ENCODE measurements around the gene DESI1. TPM values are rescaled to one million over a fixed set of nuclear protein-coding genes. Genes with fewer than 3 reads are reported as not detected.

Gene DESI1
- total RNA-seq, 4 donors from 2014 or later: 17.8 to 24.7 (median 20.8) TPM

DNA sequence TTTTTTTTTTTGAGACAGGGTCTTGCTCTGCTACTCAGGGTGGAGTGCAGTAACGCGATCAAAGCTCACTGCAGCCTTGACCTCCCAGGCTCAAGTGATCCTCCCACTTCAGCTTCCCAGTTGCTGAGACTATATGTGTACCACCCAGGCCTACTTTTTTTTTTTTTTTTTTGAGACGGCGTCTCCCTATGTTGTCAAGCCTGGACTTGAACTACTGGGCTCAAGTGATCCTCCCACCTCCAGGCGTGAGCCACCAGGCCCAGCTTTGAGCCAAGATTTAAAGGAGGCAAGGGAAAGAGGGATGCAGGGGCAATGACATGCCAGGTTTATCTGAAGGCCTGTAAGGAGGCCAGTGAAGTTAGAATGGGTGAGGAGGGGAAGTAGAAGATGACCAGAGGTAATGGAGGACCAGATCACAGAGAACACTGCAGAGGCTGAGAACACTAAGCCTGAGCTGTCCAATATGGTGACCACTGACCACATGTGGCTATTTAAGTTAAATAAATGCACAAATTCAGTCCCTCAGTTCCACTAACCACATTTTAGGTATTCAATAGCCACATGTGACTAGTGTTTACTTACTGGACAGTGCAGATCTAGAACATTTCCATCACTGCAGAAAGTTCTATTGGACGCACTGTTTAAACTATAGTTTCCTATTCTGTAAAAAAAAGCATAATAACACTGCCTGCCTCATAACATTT lies 8.1 kb downstream of the DESI1 start:
- H3K9me3 ChIP-seq: no peaks in the 10 kb centered on the region
- no peak overlapping the region for H3K4me3 ChIP-seq (replicated peaks in 1 of 3)
- no peak overlapping the region for H3K27ac ChIP-seq
- TF ChIP-seq, protein P1, sequence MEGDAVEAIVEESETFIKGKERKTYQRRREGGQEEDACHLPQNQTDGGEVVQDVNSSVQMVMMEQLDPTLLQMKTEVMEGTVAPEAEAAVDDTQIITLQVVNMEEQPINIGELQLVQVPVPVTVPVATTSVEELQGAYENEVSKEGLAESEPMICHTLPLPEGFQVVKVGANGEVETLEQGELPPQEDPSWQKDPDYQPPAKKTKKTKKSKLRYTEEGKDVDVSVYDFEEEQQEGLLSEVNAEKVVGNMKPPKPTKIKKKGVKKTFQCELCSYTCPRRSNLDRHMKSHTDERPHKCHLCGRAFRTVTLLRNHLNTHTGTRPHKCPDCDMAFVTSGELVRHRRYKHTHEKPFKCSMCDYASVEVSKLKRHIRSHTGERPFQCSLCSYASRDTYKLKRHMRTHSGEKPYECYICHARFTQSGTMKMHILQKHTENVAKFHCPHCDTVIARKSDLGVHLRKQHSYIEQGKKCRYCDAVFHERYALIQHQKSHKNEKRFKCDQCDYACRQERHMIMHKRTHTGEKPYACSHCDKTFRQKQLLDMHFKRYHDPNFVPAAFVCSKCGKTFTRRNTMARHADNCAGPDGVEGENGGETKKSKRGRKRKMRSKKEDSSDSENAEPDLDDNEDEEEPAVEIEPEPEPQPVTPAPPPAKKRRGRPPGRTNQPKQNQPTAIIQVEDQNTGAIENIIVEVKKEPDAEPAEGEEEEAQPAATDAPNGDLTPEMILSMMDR (IDR thresholded peaks at IDR 0.05): no peak
- no peak for TF ChIP-seq POLR2A (IDR thresholded peaks at IDR 0.05)
- no peaks in the 10 kb centered on the region for H3K4me1 ChIP-seq
- DNase-seq: no peak
- 95 to 97% methylated on average over 6 of the region's 6 CpGs for WGBS, 2 donors
- no peaks in the 10 kb centered on the region for H3K36me3 ChIP-seq
- H3K27me3 ChIP-seq: no peaks in the 10 kb centered on the region
- intact Hi-C loops (cut with DNase I): no loop called here

DNA sequence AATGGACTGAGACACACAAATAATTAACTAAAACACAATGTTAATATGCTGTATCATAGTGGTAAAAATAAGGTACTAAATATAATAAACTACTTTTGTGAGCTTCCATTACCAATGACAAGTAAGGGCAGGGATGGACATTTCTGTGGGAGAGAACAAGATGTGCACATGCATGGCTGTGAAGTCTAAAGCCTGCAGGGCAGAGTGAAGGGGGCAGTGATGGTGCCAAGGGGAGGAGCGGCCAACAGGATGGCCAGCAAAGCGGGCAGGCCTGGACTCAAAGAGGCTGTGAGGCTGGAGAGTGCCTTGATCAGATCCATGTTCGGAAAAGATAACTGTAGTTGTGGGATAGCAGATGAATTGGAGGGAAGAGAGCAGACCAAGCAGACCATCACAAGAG lies 12.5 kb downstream of the DESI1 start:
- no peaks in the 10 kb centered on the region for H3K27me3 ChIP-seq
- no peaks in the 10 kb centered on the region for H3K4me1 ChIP-seq
- no peaks in the 10 kb centered on the region for H3K9me3 ChIP-seq
- H3K27ac ChIP-seq: no peak overlapping the region
- WGBS, 2 donors: 97% methylated on average over 3 of the region's 3 CpGs
- no peak for DNase-seq
- no peak overlapping the region for H3K4me3 ChIP-seq (replicated peaks in 1 of 3)
- intact Hi-C loops (cut with DNase I): no loop called here
- peaks cover 7 to 9% of the 10 kb centered on the region in 2 donors for H3K36me3 ChIP-seq
- TF ChIP-seq, protein P1 (IDR thresholded peaks at IDR 0.05): no peak

DNA sequence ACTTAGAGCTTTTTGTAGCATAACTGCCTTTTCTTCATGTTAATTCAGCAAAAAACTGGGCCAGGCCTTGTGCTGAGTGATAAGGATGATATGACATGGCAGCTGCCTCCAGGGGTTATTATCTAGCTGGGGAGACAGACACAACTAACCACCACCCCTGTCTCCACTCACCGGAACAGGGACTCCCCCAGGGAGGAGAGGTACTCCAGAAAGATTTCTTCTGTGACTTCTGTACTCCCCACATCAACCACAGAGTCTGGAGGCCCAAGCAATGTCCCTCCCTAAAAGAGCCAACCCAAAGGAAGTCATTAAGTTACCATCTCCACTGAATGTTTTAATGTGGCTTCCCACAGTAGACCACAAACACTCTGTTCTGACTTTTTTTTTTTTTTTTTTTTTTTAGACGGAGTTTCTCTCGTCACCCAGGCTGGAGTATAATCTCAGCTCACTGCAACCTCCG lies 16.9 kb downstream of the DESI1 start:
- no peak overlapping the region for H3K27ac ChIP-seq
- 90 to 93% methylated on average over 4 of the region's 4 CpGs for whole genome bisulfite sequencing, 2 donors
- no peak overlapping the region for H3K4me3 ChIP-seq (replicated peaks in 1 of 3)
- H3K27me3 ChIP-seq: no peaks in the 10 kb centered on the region
- H3K4me1 ChIP-seq: no peaks in the 10 kb centered on the region
- DNase-seq: no peak
- TF ChIP-seq, protein P1 (IDR thresholded peaks at IDR 0.05): no peak
- intact Hi-C loops (cut with DNase I): no loop called here
- H3K36me3 ChIP-seq: peaks cover 9 to 22% of the 10 kb centered on the region in 2 donors
- no peaks in the 10 kb centered on the region for H3K9me3 ChIP-seq

DNA sequence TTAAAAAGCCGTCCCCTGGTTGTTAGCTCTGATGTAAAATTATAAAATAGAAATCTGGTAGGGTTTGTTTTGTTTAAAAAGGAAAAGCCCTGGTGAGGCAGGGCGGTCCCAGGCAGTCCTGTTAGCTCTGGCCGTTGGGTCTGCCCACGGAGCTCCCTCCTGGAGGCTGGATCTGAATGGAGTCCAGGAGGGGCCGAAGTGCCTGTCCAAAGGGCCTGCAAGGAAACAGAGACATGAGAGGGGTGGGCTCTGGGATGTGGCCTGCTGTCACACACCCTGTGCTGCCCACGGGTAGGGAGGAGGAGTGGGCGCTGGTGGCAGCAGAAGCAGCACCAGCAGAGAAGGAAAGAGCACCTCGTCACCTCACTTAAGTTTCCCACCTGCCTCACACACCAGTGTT lies 19.9 kb downstream of the DESI1 start:
- no peak for DNase-seq
- 90 to 95% methylated on average over 8 of the region's 8 CpGs for WGBS, 2 donors
- H3K36me3 ChIP-seq: peaks cover 5 to 18% of the 10 kb centered on the region in 2 donors
- H3K27ac ChIP-seq: no peak overlapping the region
- H3K27me3 ChIP-seq: no peaks in the 10 kb centered on the region
- peaks cover 0 to 5% of the 10 kb centered on the region in 2 donors for H3K4me1 ChIP-seq
- H3K4me3 ChIP-seq (replicated peaks in 1 of 3): no peak overlapping the region
- no peak for TF ChIP-seq POLR2A (IDR thresholded peaks at IDR 0.05)
- TF ChIP-seq, protein P1 (IDR thresholded peaks at IDR 0.05): no peak
- H3K9me3 ChIP-seq: no peaks in the 10 kb centered on the region
- intact Hi-C loops (cut with DNase I): no loop called here

DNA sequence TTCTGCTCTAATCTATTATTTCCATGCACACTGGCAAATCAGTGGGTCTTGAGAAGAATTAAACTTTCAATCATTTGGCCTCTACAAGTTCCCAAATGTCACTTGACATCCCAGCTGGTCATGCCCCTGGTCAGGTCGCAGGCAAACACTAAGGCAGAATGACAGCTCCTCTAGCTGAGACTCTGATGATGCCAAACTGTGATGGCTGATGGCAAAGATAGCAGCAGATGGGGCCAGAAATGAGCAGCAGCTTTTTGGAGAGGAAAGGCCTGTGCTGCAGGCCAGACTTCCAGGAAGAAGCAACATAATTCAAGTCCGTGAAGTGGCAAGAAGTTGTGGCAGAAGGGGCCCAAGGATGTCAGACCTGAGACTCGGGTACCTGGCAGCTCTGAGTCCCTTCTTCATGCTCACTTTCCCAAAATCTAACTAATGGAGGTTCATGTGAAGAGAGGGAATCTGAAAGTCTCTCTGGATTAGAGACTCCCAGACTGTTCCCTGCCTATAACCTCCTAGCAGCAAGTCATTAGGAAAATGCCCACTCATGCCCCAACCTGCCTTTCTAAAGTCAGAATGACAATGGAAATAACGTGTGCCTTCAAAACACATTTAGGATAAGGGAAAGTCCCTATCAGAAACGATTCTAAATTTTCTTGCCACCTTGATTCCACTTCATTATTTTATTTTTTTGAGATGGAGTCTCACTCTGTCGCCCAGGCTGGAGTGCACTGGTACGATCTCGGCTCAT lies 21.8 kb downstream of the DESI1 start:
- intact Hi-C loops (cut with DNase I): loop anchor here (5.0 to 10.0 kb wide), 2 partner anchors 57 to 204 kb away; partner anchors contain the start of gene POLR3H
- no peak for DNase-seq
- WGBS, 2 donors: 90 to 93% methylated on average over 8 of the region's 8 CpGs

More for the DNA sequence above, 21.8 kb downstream of the DESI1 start:
- Histone ChIP-seq H3K4me3 (replicated peaks in 1 of 3) (no peak overlapping the region), H3K36me3 (peaks cover 0 to 14% of the 10 kb centered on the region in 2 donors), H3K27me3 (no peaks in the 10 kb centered on the region), H3K4me1 (peaks cover 0 to 5% of the 10 kb centered on the region in 2 donors), H3K9me3 (no peaks in the 10 kb centered on the region), H3K27ac (no peak overlapping the region)
- TF ChIP-seq POLR2A (IDR thresholded peaks at IDR 0.05): no peak
- TF ChIP-seq, protein P1 (IDR thresholded peaks at IDR 0.05): no peak

Data from thyroid gland (tissue), 4 donors.